ENCODE results near the gene GRHL1.

Gene GRHL1

GRCh38 chr2:9950521-9951271 is 797 bp upstream of the GRHL1 start:
- H3K4ac ChIP-seq (ENCODE audit: low read length): no peak overlapping the region
- no peaks in the 10 kb centered on the region for H3K36me3 ChIP-seq (replicated peaks in 1 of 2; ENCODE audit: control insufficient read depth in 2 of 2, insufficient read depth in 2 of 2, low read length in 2 of 2)
- peak overlapping the region; percentile 92 for H3K4me2 ChIP-seq (ENCODE audit: insufficient read depth, low read length, poor library complexity, severe bottlenecking)
- peak; percentile 43 for DNase-seq (ENCODE audit: low spot score)
- no peak overlapping the region for H2AK5ac ChIP-seq (ENCODE audit: low read depth, low read length)
- H3K27me3 ChIP-seq (ENCODE audit: control insufficient read depth in 3 of 3, insufficient read depth in 3 of 3, low read depth in 1 of 3, low read length in 3 of 3): peaks cover 4 to 49% (median 26%) of the 10 kb centered on the region in 3 experiments
- H2BK5ac ChIP-seq (ENCODE audit: low read length): no peak overlapping the region
- H2AFZ ChIP-seq (ENCODE audit: low read length): peak overlapping the region; percentile 99
- peaks cover 2 to 3% of the 10 kb centered on the region in 2 donors for H3K4me1 ChIP-seq (ENCODE audit: control insufficient read depth in 2 of 2, insufficient read depth in 1 of 2, low read depth in 1 of 2, low read length in 2 of 2)
- WGBS, 2 donors (ENCODE audit: extremely low coverage in 2 of 2, insufficient read length in 2 of 2, insufficient replicate concordance in 1 of 2): no CpG with 5 or more reads among the region's 76 CpGs
- H2BK12ac ChIP-seq (ENCODE audit: low read length): no peak overlapping the region
- H3K27ac ChIP-seq (replicated peaks; ENCODE audit: low read length): no peak overlapping the region
- H3K9ac ChIP-seq (ENCODE audit: low read depth, low read length, poor library complexity): peak overlapping the region; percentile 34
- H3K23ac ChIP-seq (ENCODE audit: low read depth, low read length, poor library complexity): no peak overlapping the region
- H2BK15ac ChIP-seq (ENCODE audit: low read length): peak overlapping the region; percentile 20
- peak overlapping the region; percentile 64 to 91 for H3K4me3 ChIP-seq (ENCODE audit: low read length in 2 of 2)
- no peak overlapping the region for H2BK120ac ChIP-seq (ENCODE audit: low read depth, low read length)
- H4K91ac ChIP-seq (ENCODE audit: low read depth, low read length, poor library complexity): no peak overlapping the region
- H3K9me3 ChIP-seq (replicated peaks in 1 of 2; ENCODE audit: control insufficient read depth in 2 of 2, insufficient read depth in 1 of 2, low read depth in 1 of 2, low read length in 2 of 2): no peaks in the 10 kb centered on the region
- H3K79me1 ChIP-seq (ENCODE audit: low read depth, low read length): no peaks in the 10 kb centered on the region
- H4K8ac ChIP-seq (ENCODE audit: low read depth, low read length): no peak overlapping the region
- peak overlapping the region; percentile 58 for H3K14ac ChIP-seq (ENCODE audit: low read length)
- peak overlapping the region; percentile 92 for H3K18ac ChIP-seq (ENCODE audit: low read length)

- no CpG with 5 or more reads among the region's 47 CpGs for WGBS, 2 donors (ENCODE audit: extremely low coverage in 2 of 2, insufficient read length in 2 of 2, insufficient replicate concordance in 1 of 2)
- peak overlapping the region; percentile 92 for H3K18ac ChIP-seq (ENCODE audit: low read length)
- peaks cover 2 to 3% of the 10 kb centered on the region in 2 donors for H3K4me1 ChIP-seq (ENCODE audit: control insufficient read depth in 2 of 2, insufficient read depth in 1 of 2, low read depth in 1 of 2, low read length in 2 of 2)
- no peak overlapping the region for H2BK15ac ChIP-seq (ENCODE audit: low read length)
- H3K4me2 ChIP-seq (ENCODE audit: insufficient read depth, low read length, poor library complexity, severe bottlenecking): peak overlapping the region; percentile 92
- H3K14ac ChIP-seq (ENCODE audit: low read length): peak overlapping the region; percentile 58
- no peak overlapping the region for H3K4ac ChIP-seq (ENCODE audit: low read length)
- no peak overlapping the region for H4K91ac ChIP-seq (ENCODE audit: low read depth, low read length, poor library complexity)
- no peak overlapping the region for H2BK5ac ChIP-seq (ENCODE audit: low read length)
- H3K27ac ChIP-seq (replicated peaks; ENCODE audit: low read length): no peak overlapping the region
- peak overlapping the region; percentile 64 to 91 for H3K4me3 ChIP-seq (ENCODE audit: low read length in 2 of 2)
- H3K9ac ChIP-seq (ENCODE audit: low read depth, low read length, poor library complexity): no peak overlapping the region
- H2AFZ ChIP-seq (ENCODE audit: low read length): peak overlapping the region; percentile 99
- H4K8ac ChIP-seq (ENCODE audit: low read depth, low read length): no peak overlapping the region
- H3K9me3 ChIP-seq (replicated peaks in 1 of 2; ENCODE audit: control insufficient read depth in 2 of 2, insufficient read depth in 1 of 2, low read depth in 1 of 2, low read length in 2 of 2): no peaks in the 10 kb centered on the region
- no peaks in the 10 kb centered on the region for H3K79me1 ChIP-seq (ENCODE audit: low read depth, low read length)
- H2BK120ac ChIP-seq (ENCODE audit: low read depth, low read length): no peak overlapping the region
- DNase-seq (ENCODE audit: low spot score): no peak
- H3K23ac ChIP-seq (ENCODE audit: low read depth, low read length, poor library complexity): no peak overlapping the region
- H3K36me3 ChIP-seq (replicated peaks in 1 of 2; ENCODE audit: control insufficient read depth in 2 of 2, insufficient read depth in 2 of 2, low read length in 2 of 2): no peaks in the 10 kb centered on the region
- H2AK5ac ChIP-seq (ENCODE audit: low read depth, low read length): no peak overlapping the region
- peaks cover 4 to 49% (median 26%) of the 10 kb centered on the region in 3 experiments for H3K27me3 ChIP-seq (ENCODE audit: control insufficient read depth in 3 of 3, insufficient read depth in 3 of 3, low read depth in 1 of 3, low read length in 3 of 3)
- H2BK12ac ChIP-seq (ENCODE audit: low read length): no peak overlapping the region
These were observed 296 bp upstream of the GRHL1 start for GRCh38 chr2:9951272-9951521.

- Histone ChIP-seq H4K8ac (ENCODE audit: low read depth, low read length) (no peak overlapping the region), H2AK5ac (ENCODE audit: low read depth, low read length) (no peak overlapping the region), H4K91ac (ENCODE audit: low read depth, low read length, poor library complexity) (no peak overlapping the region)
These were observed 819 bp downstream of the GRHL1 start for GRCh38 chr2:9952286-9952737.

GRCh38 chr2:9952856-9953503 is 1.5 kb downstream of the GRHL1 start:
- peaks cover 2 to 3% of the 10 kb centered on the region in 2 donors for H3K4me1 ChIP-seq (ENCODE audit: control insufficient read depth in 2 of 2, insufficient read depth in 1 of 2, low read depth in 1 of 2, low read length in 2 of 2)
- H4K8ac ChIP-seq (ENCODE audit: low read depth, low read length): no peak overlapping the region
- no peak overlapping the region for H2AK5ac ChIP-seq (ENCODE audit: low read depth, low read length)
- no peak overlapping the region for H3K23ac ChIP-seq (ENCODE audit: low read depth, low read length, poor library complexity)
- H3K27me3 ChIP-seq (ENCODE audit: control insufficient read depth in 3 of 3, insufficient read depth in 3 of 3, low read depth in 1 of 3, low read length in 3 of 3): peaks cover 4 to 49% (median 26%) of the 10 kb centered on the region in 3 experiments
- H2BK12ac ChIP-seq (ENCODE audit: low read length): no peak overlapping the region
- no peak overlapping the region for H2BK120ac ChIP-seq (ENCODE audit: low read depth, low read length)
- H4K91ac ChIP-seq (ENCODE audit: low read depth, low read length, poor library complexity): no peak overlapping the region
- H3K79me1 ChIP-seq (ENCODE audit: low read depth, low read length): no peaks in the 10 kb centered on the region
- no peak overlapping the region for H2AFZ ChIP-seq (ENCODE audit: low read length)
- H3K27ac ChIP-seq (replicated peaks; ENCODE audit: low read length): no peak overlapping the region
- DNase-seq (ENCODE audit: low spot score): no peak
- no peaks in the 10 kb centered on the region for H3K36me3 ChIP-seq (replicated peaks in 1 of 2; ENCODE audit: control insufficient read depth in 2 of 2, insufficient read depth in 2 of 2, low read length in 2 of 2)
- no peak overlapping the region for H3K18ac ChIP-seq (ENCODE audit: low read length)
- H2BK5ac ChIP-seq (ENCODE audit: low read length): no peak overlapping the region
- no peak overlapping the region for H3K9ac ChIP-seq (ENCODE audit: low read depth, low read length, poor library complexity)
- no peak overlapping the region for H3K4me3 ChIP-seq (ENCODE audit: low read length in 2 of 2)
- H2BK15ac ChIP-seq (ENCODE audit: low read length): no peak overlapping the region
- no peak overlapping the region for H3K14ac ChIP-seq (ENCODE audit: low read length)
- no peak overlapping the region for H3K4me2 ChIP-seq (ENCODE audit: insufficient read depth, low read length, poor library complexity, severe bottlenecking)
- no CpG with 5 or more reads among the region's 8 CpGs for WGBS, 2 donors (ENCODE audit: extremely low coverage in 2 of 2, insufficient read length in 2 of 2, insufficient replicate concordance in 1 of 2)
- no peaks in the 10 kb centered on the region for H3K9me3 ChIP-seq (replicated peaks in 1 of 2; ENCODE audit: control insufficient read depth in 2 of 2, insufficient read depth in 1 of 2, low read depth in 1 of 2, low read length in 2 of 2)
- no peak overlapping the region for H3K4ac ChIP-seq (ENCODE audit: low read length)

More at GRCh38 chr2:9952286-9952737, 819 bp downstream of the GRHL1 start:
- H3K18ac ChIP-seq (ENCODE audit: low read length): peak overlapping the region; percentile 92
- no CpG with 5 or more reads among the region's 15 CpGs for WGBS, 2 donors (ENCODE audit: extremely low coverage in 2 of 2, insufficient read length in 2 of 2, insufficient replicate concordance in 1 of 2)
- H3K27me3 ChIP-seq (ENCODE audit: control insufficient read depth in 3 of 3, insufficient read depth in 3 of 3, low read depth in 1 of 3, low read length in 3 of 3): peaks cover 4 to 49% (median 26%) of the 10 kb centered on the region in 3 experiments
- peak overlapping the region; percentile 98 for H2AFZ ChIP-seq (ENCODE audit: low read length)
- H3K14ac ChIP-seq (ENCODE audit: low read length): no peak overlapping the region
- no peak overlapping the region for H3K4ac ChIP-seq (ENCODE audit: low read length)
- no peak for DNase-seq (ENCODE audit: low spot score)
- H3K9ac ChIP-seq (ENCODE audit: low read depth, low read length, poor library complexity): peak overlapping the region; percentile 67
- H3K27ac ChIP-seq (replicated peaks; ENCODE audit: low read length): no peak overlapping the region
- H3K4me1 ChIP-seq (ENCODE audit: control insufficient read depth in 2 of 2, insufficient read depth in 1 of 2, low read depth in 1 of 2, low read length in 2 of 2): peaks cover 2 to 3% of the 10 kb centered on the region in 2 donors
- no peak overlapping the region for H2BK15ac ChIP-seq (ENCODE audit: low read length)
- no peaks in the 10 kb centered on the region for H3K36me3 ChIP-seq (replicated peaks in 1 of 2; ENCODE audit: control insufficient read depth in 2 of 2, insufficient read depth in 2 of 2, low read length in 2 of 2)
- no peaks in the 10 kb centered on the region for H3K79me1 ChIP-seq (ENCODE audit: low read depth, low read length)
- H2BK12ac ChIP-seq (ENCODE audit: low read length): no peak overlapping the region
- peak overlapping the region; percentile 64 to 91 for H3K4me3 ChIP-seq (ENCODE audit: low read length in 2 of 2)
- no peaks in the 10 kb centered on the region for H3K9me3 ChIP-seq (replicated peaks in 1 of 2; ENCODE audit: control insufficient read depth in 2 of 2, insufficient read depth in 1 of 2, low read depth in 1 of 2, low read length in 2 of 2)
- H2BK5ac ChIP-seq (ENCODE audit: low read length): no peak overlapping the region
- H3K4me2 ChIP-seq (ENCODE audit: insufficient read depth, low read length, poor library complexity, severe bottlenecking): peak overlapping the region; percentile 64
- peak overlapping the region; percentile 52 for H3K23ac ChIP-seq (ENCODE audit: low read depth, low read length, poor library complexity)
- H2BK120ac ChIP-seq (ENCODE audit: low read depth, low read length): no peak overlapping the region
